NT2/D1 (cell line): ENCODE data around the gene APBA2.

Experiments
- SUZ12 ChIP-seq: IDR thresholded peaks from 2 replicates; pipeline ENCODE4 v1.6.1; 2011; ENCODE audit not compliant: insufficient read length, insufficient read depth; ENCODE audit errors: extremely low read depth
- YY1 ChIP-seq: IDR thresholded peaks from 2 replicates; pipeline ENCODE4 v1.6.1; 2011; ENCODE audit not compliant: insufficient read length, insufficient read depth
- ZNF274 ChIP-seq: IDR thresholded peaks from 2 replicates; pipeline ENCODE4 v1.6.1; 2011; ENCODE audit warnings: mild to moderate bottlenecking, low read depth, low read length

GRCh38 chr15:29125382-29126207 lies 239.8 kb downstream of the APBA2 start:
- no peak for TF ChIP-seq ZNF274
- TF ChIP-seq YY1: no peak
- no peak for TF ChIP-seq SUZ12
